HK-2 (cell line): ENCODE measurements around the gene CD96.
A peak's percentile ranks its signal among the peaks of the same experiment; 100 is the strongest.
"Not testable (repeated sequence)": the region's sequence is repeated elsewhere in the genome, so short reads cannot be mapped to it uniquely, and the experiment has no call there.

Source experiments
- DNase-seq: peaks from one replicate; pipeline ENCODE4 v3.0.0-alpha.2; 2018; ENCODE audit not compliant: unreplicated experiment

CD96 gene

GRCh38 chr3:111561902-111562301, 19.9 kb downstream of the CD96 start:
- not testable (repeated sequence) for DNase-seq

GRCh38 chr3:111566844-111567243, 24.8 kb downstream of the CD96 start:
- no peak for DNase-seq

GRCh38 chr3:111568355-111568754, 26.4 kb downstream of the CD96 start:
- no peak for DNase-seq

- no peak for DNase-seq
Measured at GRCh38 chr3:111568911-111569310, 26.9 kb downstream of the CD96 start.

GRCh38 chr3:111570404-111571030, 28.5 kb downstream of the CD96 start:
- no peak for DNase-seq

- DNase-seq, result no peak
Measured at GRCh38 chr3:111571282-111571681, 29.3 kb downstream of the CD96 start.

- no peak for DNase-seq
Measured at GRCh38 chr3:111571907-111572460, 30.0 kb downstream of the CD96 start.

- DNase-seq, result no peak
Measured at GRCh38 chr3:111577113-111577512, 35.1 kb downstream of the CD96 start.

GRCh38 chr3:111577798-111578685, 36.0 kb downstream of the CD96 start:
- DNase-seq, result no peak

- no peak for DNase-seq
Measured at GRCh38 chr3:111578867-111579266, 36.9 kb downstream of the CD96 start.

- DNase-seq, result no peak
Measured at GRCh38 chr3:111579495-111579894, 37.5 kb downstream of the CD96 start.

- DNase-seq, result no peak
Measured at GRCh38 chr3:111581403-111582119, 39.6 kb downstream of the CD96 start.

GRCh38 chr3:111582120-111582474, 40.1 kb downstream of the CD96 start:
- peak; percentile 47 for DNase-seq

GRCh38 chr3:111584744-111585143, 42.7 kb downstream of the CD96 start:
- no peak for DNase-seq

- no peak for DNase-seq
Measured at GRCh38 chr3:111585217-111585616, 43.2 kb downstream of the CD96 start.

- no peak for DNase-seq
Measured at GRCh38 chr3:111588527-111588926, 46.5 kb downstream of the CD96 start.

GRCh38 chr3:111589303-111590142, 47.5 kb downstream of the CD96 start:
- DNase-seq, result no peak

- DNase-seq, result no peak
Measured at GRCh38 chr3:111590143-111590491, 48.1 kb downstream of the CD96 start.

- DNase-seq, result no peak
Measured at GRCh38 chr3:111591555-111591954, 49.6 kb downstream of the CD96 start.

GRCh38 chr3:111592143-111592542, 50.1 kb downstream of the CD96 start:
- DNase-seq, result no peak

GRCh38 chr3:111592936-111593335, 50.9 kb downstream of the CD96 start:
- peak; percentile 51 for DNase-seq

GRCh38 chr3:111593666-111594065, 51.7 kb downstream of the CD96 start:
- no peak for DNase-seq
